Smooth muscle cell of the brain vasculature (primary cell): Measurements from ENCODE around the gene LTA.
"Not testable (repeated sequence)": the region's sequence is repeated elsewhere in the genome, so short reads cannot be mapped to it uniquely, and the experiment has no call there.

Source experiments
- DNase-seq: peaks from one replicate; pipeline ENCODE4 v3.0.0-alpha.2; 2012; ENCODE audit warnings: low read depth, low spot score

LTA gene

GRCh38 chr6:31541658-31542521 lies 30.2 kb upstream of the LTA start, which contains the start of gene DDX39B:
Gene DDX39B (minus strand): TSS chr6:31542003. CDS start chr6:31540532, 1,471 bp downstream.
- DNase-seq = peak; percentile 95

DNA sequence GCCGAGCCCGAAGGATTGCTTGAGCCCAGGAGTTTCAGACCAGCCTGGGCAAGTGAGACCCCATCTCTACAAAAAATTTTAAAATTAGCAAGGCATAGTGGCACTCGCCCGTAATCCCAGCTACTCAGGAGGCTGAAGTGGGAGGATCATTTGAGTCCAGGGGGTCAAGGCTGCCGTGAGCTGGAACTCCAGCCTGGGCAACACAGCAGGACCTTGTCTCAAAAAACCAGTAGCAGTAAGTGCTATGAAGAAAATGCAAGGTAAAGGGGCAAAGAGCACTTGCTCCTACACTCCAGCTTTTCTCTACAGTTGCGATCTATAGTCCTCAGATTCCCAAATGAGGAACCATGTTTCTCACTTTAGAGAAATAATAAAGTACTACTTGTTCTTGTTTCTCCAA lies 28.4 kb upstream of the LTA start:
- DNase-seq = no peak

GRCh38 chr6:31544676-31545075 lies 27.4 kb upstream of the LTA start:
- DNase-seq = no peak

DNA sequence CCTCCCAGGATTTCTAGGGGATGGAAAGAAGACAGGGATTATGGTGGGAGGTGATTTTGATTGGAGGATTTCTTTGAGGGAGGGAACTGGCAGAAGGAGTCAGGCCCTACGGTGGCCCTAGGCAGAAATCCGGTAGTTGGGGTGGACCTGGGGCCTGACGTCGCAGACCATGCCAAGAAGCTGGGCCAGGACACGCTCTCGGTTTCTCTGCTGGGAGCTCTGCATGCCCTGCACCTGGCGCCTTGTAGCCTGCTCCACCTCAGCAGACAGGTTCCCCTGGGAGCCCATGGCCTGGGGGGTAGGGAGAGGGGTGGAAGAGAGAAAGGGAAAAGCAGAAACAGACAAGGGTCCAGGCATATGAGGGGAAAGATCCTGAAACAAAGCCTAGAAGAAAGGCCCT lies 26.8 kb upstream of the LTA start:
- no peak for DNase-seq

- peak; percentile 92 for DNase-seq
These were observed 25.6 kb upstream of the LTA start, which contains the start of gene ATP6V1G2 for GRCh38 chr6:31546339-31546957. Gene ATP6V1G2 (minus strand): TSS chr6:31546608. CDS start chr6:31546559, 49 bp downstream.

- peak; percentile 96 for DNase-seq
These were observed 24.9 kb upstream of the LTA start, which contains the start of gene NFKBIL1 for GRCh38 chr6:31546958-31547726. Gene NFKBIL1 (plus strand): TSS chr6:31547608. CDS start chr6:31547695, 87 bp downstream.

DNA sequence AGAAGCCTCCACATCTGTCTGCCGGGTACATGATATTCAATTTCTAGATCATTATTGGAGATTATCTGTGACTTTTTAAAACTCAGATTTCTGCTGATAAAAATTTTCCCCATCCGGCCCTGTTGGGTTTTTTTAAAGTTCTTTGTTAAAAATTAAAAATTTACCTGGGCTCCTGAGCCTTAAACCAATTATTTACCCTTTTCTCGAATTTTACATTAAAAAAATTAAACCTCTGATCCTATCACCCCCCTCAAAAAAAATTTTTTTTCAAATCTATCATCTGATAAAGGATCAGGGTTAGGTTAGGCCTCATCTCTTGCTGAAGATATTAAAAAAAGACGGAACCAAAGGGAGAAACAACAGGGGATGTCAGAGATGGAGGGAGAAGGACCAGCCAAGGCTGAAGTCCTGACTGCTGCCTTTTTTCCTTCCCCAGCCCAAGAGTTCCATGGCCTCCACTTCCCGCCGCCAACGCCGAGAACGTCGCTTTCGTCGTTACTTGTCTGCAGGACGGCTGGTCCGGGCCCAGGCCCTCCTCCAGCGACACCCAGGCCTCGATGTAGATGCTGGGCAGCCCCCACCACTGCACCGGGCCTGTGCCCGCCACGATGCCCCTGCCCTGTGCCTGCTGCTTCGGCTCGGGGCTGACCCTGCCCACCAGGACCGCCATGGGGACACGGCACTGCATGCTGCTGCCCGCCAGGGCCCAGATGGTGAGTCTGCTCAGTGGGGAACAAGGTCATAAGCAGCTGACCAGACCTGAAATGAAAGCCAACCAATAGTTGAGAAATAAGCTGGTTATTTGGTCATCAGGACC lies 24.2 kb upstream of the LTA start:
- no peak for DNase-seq

GRCh38 chr6:31548544-31548873 lies 23.6 kb upstream of the LTA start:
- DNase-seq = no peak

DNA sequence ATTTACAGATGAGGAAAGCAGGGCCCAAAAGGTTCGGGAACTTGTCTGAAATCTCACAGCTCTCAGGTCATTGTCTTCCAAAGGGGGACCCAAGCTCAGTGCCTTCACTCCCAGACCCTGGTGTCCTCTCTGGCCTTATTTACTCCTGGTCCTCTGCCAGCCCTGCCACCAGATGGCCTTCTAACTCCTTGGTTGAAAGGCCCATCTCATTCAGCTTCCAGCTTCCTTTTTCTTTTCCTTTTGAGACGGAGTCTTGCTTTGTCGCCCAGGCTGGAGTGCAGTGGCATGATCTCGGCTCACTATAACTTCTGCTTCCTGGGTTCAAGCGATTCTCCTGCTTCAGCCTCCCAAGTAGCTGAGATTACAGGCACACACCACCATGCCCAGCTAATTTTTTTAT lies 20.7 kb upstream of the LTA start:
- not testable (repeated sequence) for DNase-seq

- no peak for DNase-seq
These were observed 15.8 kb upstream of the LTA start for GRCh38 chr6:31556307-31556706.

GRCh38 chr6:31557443-31558317 lies 14.4 kb upstream of the LTA start:
- no peak for DNase-seq

DNA sequence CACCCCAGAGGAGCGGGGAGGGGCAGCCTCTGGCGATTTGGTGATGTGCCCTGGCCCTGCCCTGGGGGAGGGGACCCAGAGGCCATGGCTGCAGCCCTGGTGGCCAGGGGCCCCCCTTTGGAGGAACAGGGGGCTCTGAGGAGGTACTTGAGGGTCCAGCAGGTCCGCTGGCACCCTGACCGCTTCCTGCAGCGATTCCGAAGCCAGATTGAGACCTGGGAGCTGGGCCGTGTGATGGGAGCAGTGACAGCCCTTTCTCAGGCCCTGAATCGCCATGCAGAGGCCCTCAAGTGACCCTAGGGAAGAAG lies 13.8 kb upstream of the LTA start:
- no peak for DNase-seq

DNA sequence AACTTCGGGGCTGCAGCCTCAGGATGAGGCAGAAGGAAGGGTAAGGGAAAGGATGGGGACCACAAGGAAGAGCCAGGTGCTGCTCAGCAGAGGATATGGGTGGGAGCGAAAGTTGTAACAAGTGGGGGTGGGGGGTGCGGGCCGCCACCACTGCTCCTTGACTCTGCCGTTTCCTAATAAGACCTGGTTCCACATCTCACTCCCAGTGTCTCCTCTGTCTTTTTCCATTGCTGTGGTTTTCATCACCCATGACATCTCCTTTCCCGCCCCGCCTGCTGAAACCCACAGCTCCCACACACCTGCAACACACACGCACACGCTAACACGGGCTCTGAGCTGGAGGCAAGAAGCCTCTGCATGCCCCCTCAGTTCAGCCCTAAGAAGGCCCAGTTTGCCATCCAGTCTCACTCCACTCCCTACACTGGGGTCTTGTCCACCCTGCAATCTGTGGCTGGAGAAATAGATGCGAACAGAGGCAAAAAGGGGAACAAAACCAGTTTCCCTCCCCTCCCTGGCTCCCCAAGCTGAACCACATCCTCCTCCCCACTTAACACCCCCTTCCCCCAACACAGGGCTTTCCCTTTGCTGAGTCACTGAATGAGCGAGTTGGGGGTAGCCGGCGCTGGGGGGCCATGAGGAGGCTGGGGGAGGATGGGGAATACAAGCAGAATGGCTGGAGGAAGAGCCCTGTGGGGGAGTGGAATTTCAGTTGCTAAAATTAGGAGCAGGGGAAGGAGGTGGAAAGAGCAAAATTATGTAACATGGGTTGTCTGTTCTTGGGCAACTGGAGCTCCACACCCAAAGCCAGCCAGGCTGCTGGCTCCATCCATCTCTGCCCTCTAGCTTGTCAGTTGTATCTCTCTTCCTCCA lies 13.2 kb upstream of the LTA start:
- DNase-seq = no peak

DNA sequence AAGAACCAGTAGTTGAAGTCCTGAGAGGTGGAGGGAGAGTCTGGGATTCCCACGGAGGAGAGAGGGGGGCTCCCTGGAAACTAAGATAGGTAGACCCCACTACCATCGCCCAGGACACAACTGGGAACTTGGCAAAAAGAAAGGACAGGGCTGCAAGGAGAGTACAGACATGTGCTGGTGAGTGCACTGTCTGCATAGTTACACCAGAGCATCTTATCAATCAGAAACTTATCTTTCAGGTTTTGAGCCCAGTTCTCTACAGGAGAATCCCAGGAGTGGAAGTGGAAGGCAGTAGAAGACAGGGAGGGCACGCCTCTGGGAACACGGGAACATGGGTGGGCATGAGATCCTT lies 12.5 kb upstream of the LTA start:
- DNase-seq = no peak

DNA sequence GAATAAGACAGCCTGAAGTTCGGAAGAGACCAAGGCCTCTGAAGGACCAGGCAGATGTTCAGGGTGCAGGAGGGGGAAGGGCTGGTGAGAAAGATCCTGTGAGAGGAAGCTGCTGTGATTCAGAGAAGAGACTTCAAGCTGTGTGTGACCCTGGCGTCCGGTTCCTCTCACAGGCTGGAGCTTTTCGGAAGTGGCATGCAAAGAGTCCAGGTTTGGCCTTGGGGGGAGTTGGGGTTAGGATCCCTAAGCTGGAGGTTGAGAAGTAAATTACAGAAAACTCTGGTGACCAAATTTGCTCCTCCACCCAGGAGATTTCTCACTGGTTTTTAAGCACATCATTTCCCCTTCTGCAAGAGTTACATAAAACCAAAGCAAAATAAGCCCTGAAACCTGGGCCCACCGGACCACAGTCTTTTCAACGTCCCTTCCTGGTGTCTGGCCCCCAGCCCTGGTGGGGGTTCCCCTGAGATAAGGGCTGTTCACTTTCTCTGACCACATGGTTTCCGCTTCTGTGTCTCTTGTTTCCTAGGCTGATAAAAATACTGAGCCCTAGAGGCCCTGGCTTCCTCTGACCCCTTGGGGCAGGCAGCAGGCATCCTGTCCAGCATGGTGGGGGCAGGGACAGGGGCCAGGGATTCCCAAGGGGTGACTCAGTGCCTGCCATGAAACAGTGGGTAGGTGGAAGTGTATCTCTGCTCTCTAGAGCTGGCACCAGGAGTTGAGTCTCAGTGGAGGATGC lies 12.0 kb upstream of the LTA start:
- DNase-seq = no peak

- DNase-seq = no peak
These were observed 11.4 kb upstream of the LTA start for GRCh38 chr6:31560697-31561058.

DNA sequence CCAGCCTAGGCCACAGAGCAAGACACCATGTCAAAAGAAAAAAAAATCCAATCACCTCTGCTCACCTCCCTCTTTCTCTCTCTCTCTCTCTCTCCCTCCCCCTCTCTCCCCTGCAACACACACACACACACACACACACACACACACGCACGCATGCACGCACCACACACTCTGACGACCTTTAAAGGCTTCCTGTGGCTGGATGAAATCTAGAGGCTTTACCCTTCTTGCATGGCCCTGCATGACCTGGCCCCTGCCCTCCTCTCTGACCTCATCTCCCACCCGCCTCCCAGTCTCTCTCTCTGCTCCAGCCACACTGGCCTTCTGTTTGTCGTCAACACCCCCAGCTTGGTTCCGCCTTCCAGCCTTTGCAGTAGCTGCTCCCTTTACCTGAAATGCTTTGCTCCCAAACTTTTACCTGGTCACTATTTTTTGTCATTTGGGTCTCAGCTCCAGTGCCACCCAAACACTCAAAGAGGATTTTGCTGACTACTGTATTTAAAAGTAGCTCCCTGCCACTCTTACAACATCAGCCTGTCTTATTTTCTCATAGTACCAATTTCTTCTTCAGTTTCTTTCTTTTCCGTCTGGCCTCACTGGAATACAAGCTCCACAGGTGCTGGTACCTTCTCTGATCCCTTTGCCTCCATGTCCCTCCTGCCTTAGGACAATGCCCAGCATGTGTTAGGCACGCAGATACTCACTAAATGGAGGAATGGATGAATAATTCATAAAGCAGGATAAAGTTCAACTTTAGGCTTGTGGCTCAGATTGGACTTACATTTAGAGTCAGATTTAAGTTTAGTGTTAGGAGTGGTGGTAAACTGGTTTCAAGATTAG lies 4.3 kb upstream of the LTA start:
- no peak for DNase-seq

DNA sequence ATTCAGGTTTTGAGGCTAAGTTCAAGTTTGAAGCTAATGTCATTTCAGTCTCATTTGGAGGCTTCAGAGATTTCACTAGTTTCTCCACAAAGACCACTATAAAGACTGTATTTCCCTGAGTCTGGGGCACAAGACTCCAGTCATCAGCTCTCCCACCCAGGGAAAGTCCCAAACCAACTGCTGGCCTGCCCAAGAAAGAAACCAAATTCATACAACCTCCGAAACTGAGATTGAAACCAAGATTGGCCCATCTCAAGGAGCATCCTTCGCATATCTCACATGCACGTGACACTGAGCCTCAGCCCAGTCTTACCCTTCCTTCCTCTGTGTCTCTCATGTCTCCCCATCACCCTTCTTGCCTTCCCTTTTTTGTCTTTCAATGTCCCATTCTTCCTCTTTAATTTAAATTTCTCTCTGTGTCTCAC lies 3.5 kb upstream of the LTA start:
- no peak for DNase-seq
